Measurements from ENCODE around the gene FFAR3. TPM values are rescaled to one million over a fixed set of nuclear protein-coding genes. Genes with fewer than 3 reads are reported as not detected.

FFAR3 gene
- total and polyA plus RNA-seq, 9 of the 15 experiments (the other 6 are each of a cell fraction or from before 2014, with no cell fraction given) = not detected

DNA sequence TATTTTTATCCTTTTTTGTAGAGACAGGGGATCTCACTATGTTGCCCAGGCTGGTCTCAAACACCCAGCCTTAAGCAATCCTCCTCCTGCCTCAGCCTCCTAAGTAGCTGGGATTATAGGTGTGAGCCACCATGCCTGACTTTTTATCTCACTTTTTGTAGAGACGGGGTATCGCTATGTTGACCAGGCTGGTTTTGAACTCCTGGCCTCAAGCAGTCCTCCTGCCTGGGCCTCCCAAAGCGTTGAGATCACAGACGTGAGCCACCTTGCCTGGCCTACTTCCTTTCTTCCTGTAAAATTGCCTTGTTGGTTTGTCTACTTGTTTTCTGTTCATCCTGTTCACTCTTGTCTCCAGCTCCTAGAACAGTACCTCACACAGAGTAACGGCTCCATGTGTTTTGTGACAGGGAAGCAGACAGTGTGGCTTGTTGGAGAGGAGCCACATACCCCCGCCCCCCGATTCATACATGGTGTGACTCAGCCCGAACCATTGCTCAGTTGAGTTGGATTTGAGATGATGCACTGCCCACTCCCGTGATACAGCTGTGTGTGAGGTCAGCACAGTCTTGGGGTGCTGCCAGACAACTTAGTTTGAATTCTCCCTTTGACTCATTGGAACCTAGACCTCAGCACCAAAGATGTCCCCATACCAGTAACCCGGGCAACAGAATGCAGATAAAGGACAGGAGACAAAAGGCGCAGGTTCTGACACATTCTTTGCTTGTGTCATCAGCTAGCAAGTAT, 46.8 kb downstream of the FFAR3 start (continued):
- TF ChIP-seq TCF7L2 (IDR thresholded peaks at IDR 0.05; ENCODE audit: low read depth, low read length) = no peak
- TF ChIP-seq SAFB2 (IDR thresholded peaks at IDR 0.05; ENCODE audit: borderline replicate concordance, low read depth, low read length, severe bottlenecking) = no peak
- TF ChIP-seq MED1 (CRISPR knock-in tag; IDR thresholded peaks at IDR 0.05; ENCODE audit: borderline replicate concordance) = no peak
- no peak for TF ChIP-seq ZSCAN32 (CRISPR knock-in tag; IDR thresholded peaks at IDR 0.05)
- TF ChIP-seq IFI16 (CRISPR knock-in tag; IDR thresholded peaks at IDR 0.05) = no peak
- TF ChIP-seq RERE (CRISPR knock-in tag; IDR thresholded peaks at IDR 0.05; ENCODE audit: borderline replicate concordance) = no peak
- no peak for TF ChIP-seq TAF7 (tag; IDR thresholded peaks at IDR 0.05)
- no peak for TF ChIP-seq CHD2 (IDR thresholded peaks at IDR 0.05; ENCODE audit: low read depth, low read length)
- no peak for TF ChIP-seq TOE1 (IDR thresholded peaks at IDR 0.05; ENCODE audit: borderline replicate concordance)
- no peak for TF ChIP-seq TOE1 (CRISPR knock-in tag; IDR thresholded peaks at IDR 0.05; ENCODE audit: borderline replicate concordance, low read depth)
- TF ChIP-seq, protein P1, sequence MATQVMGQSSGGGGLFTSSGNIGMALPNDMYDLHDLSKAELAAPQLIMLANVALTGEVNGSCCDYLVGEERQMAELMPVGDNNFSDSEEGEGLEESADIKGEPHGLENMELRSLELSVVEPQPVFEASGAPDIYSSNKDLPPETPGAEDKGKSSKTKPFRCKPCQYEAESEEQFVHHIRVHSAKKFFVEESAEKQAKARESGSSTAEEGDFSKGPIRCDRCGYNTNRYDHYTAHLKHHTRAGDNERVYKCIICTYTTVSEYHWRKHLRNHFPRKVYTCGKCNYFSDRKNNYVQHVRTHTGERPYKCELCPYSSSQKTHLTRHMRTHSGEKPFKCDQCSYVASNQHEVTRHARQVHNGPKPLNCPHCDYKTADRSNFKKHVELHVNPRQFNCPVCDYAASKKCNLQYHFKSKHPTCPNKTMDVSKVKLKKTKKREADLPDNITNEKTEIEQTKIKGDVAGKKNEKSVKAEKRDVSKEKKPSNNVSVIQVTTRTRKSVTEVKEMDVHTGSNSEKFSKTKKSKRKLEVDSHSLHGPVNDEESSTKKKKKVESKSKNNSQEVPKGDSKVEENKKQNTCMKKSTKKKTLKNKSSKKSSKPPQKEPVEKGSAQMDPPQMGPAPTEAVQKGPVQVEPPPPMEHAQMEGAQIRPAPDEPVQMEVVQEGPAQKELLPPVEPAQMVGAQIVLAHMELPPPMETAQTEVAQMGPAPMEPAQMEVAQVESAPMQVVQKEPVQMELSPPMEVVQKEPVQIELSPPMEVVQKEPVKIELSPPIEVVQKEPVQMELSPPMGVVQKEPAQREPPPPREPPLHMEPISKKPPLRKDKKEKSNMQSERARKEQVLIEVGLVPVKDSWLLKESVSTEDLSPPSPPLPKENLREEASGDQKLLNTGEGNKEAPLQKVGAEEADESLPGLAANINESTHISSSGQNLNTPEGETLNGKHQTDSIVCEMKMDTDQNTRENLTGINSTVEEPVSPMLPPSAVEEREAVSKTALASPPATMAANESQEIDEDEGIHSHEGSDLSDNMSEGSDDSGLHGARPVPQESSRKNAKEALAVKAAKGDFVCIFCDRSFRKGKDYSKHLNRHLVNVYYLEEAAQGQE (IDR thresholded peaks at IDR 0.05; ENCODE audit: borderline replicate concordance) = no peak
- TF ChIP-seq, protein P1 (CRISPR knock-in tag; IDR thresholded peaks at IDR 0.05; ENCODE audit: low read depth) = no peak
- no peak for TF ChIP-seq PHB2 (IDR thresholded peaks at IDR 0.05; ENCODE audit: low read depth)
